AML-193 (cell line): Measurements from ENCODE around the gene TRIM37.
"Not testable (repeated sequence)": the region's sequence is repeated elsewhere in the genome, so short reads cannot be mapped to it uniquely, and the experiment has no call there.

ENCODE experiments used
- DNase-seq, 2 experiments: peaks; one replicate each; lab custom pipeline; 2025; lab: John Stamatoyannopoulos, UW

TRIM37 gene

GRCh38 chr17:58995247-58995940 lies 111.3 kb downstream of the TRIM37 start:
- no peak for DNase-seq

GRCh38 chr17:58993311-58993710 lies 113.4 kb downstream of the TRIM37 start:
- no peak for DNase-seq

GRCh38 chr17:58991718-58992331 lies 114.9 kb downstream of the TRIM37 start:
- no peak for DNase-seq

- DNase-seq, result no peak
Observed at GRCh38 chr17:58989629-58990028, 117.1 kb downstream of the TRIM37 start.

GRCh38 chr17:58985971-58986370 lies 120.7 kb downstream of the TRIM37 start:
- DNase-seq, result no peak

GRCh38 chr17:58985367-58985766 lies 121.3 kb downstream of the TRIM37 start:
- no peak for DNase-seq

GRCh38 chr17:58982626-58983025 lies 124.1 kb downstream of the TRIM37 start:
- no peak for DNase-seq

- DNase-seq, result no peak
Observed at GRCh38 chr17:58980706-58981481, 125.8 kb downstream of the TRIM37 start.

- DNase-seq, result no peak
Observed at GRCh38 chr17:58976541-58976940, 130.1 kb downstream of the TRIM37 start.

GRCh38 chr17:58974354-58974753 lies 132.3 kb downstream of the TRIM37 start:
- no peak for DNase-seq

- no peak for DNase-seq
Observed at GRCh38 chr17:58970609-58971450, 135.8 kb downstream of the TRIM37 start.

GRCh38 chr17:58969612-58970011 lies 137.1 kb downstream of the TRIM37 start:
- no peak for DNase-seq

- DNase-seq, result no peak
Observed at GRCh38 chr17:58969156-58969555, 137.5 kb downstream of the TRIM37 start.

- no peak for DNase-seq
Observed at GRCh38 chr17:58968426-58969061, 138.1 kb downstream of the TRIM37 start.

- no peak for DNase-seq
Observed at GRCh38 chr17:58966208-58966607, 140.5 kb downstream of the TRIM37 start.

GRCh38 chr17:58965221-58965620 lies 141.5 kb downstream of the TRIM37 start:
- DNase-seq, result no peak

- peak; percentile 18 to 29 for DNase-seq
Observed at GRCh38 chr17:58960068-58960467, 146.6 kb downstream of the TRIM37 start.

GRCh38 chr17:58957725-58958073 lies 149.0 kb downstream of the TRIM37 start:
- not testable (repeated sequence) for DNase-seq

GRCh38 chr17:58956997-58957724 lies 149.5 kb downstream of the TRIM37 start:
- DNase-seq, result no peak

- not testable (repeated sequence) for DNase-seq
Observed at GRCh38 chr17:58954358-58954757, 152.3 kb downstream of the TRIM37 start.

- DNase-seq, result no peak
Observed at GRCh38 chr17:58947824-58948223, 158.9 kb downstream of the TRIM37 start.
